NB4 (cell line): ENCODE measurements around the gene SMIM45.

Experiments used
- CTCF ChIP-seq: IDR thresholded peaks from one replicate; pipeline ENCODE4 v1.5.1; 2012; ENCODE audit warnings: low read depth, low read length
- MAX ChIP-seq: IDR thresholded peaks from 2 replicates; pipeline ENCODE4 v1.6.1; 2011; ENCODE audit warnings: low read depth, low read length
- MYC ChIP-seq: IDR thresholded peaks from 2 replicates; pipeline ENCODE4 v1.6.1; 2011; ENCODE audit warnings: low read depth, low read length
- POLR2A ChIP-seq: IDR thresholded peaks from 2 replicates; pipeline ENCODE4 v1.6.1; 2011; ENCODE audit warnings: mild to moderate bottlenecking; ENCODE audit not compliant: insufficient read length; ENCODE audit errors: extremely low read depth

DNA sequence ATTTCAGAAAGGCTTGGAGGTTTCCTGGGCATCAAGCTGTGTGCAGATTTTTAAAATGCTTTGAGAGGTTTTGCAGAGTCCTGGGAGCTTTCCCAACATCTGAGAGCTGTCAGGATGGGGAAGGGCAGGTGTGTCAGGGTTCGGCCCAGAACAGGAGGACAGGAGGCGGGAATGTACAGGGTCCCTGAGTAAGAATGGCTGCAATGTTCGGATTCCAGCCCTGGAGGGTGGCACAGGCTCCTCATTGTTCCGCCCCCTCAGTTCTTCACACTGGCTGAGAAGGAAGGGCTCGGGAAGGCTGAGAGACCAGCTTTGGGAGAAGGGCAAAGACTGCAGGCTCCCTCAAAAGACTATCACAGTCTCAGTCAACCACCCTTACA is 12.2 kb downstream of the SMIM45 start:
- TF ChIP-seq CTCF = no peak
- TF ChIP-seq POLR2A = no peak
- no peak for TF ChIP-seq MYC
- TF ChIP-seq MAX = no peak
